Erythroblast (primary cell): ENCODE measurements around the gene IQGAP3.

Experiments
- GATA1 ChIP-seq: IDR thresholded peaks from 2 replicates; pipeline ENCODE4 v1.6.1; 2011; ENCODE audit warnings: low read depth, mild to moderate bottlenecking, control low read depth, low read length, moderate library complexity
- POLR2A ChIP-seq: IDR thresholded peaks from 2 replicates; pipeline ENCODE4 v1.6.1; 2011; ENCODE audit warnings: mild to moderate bottlenecking, low read length

DNA sequence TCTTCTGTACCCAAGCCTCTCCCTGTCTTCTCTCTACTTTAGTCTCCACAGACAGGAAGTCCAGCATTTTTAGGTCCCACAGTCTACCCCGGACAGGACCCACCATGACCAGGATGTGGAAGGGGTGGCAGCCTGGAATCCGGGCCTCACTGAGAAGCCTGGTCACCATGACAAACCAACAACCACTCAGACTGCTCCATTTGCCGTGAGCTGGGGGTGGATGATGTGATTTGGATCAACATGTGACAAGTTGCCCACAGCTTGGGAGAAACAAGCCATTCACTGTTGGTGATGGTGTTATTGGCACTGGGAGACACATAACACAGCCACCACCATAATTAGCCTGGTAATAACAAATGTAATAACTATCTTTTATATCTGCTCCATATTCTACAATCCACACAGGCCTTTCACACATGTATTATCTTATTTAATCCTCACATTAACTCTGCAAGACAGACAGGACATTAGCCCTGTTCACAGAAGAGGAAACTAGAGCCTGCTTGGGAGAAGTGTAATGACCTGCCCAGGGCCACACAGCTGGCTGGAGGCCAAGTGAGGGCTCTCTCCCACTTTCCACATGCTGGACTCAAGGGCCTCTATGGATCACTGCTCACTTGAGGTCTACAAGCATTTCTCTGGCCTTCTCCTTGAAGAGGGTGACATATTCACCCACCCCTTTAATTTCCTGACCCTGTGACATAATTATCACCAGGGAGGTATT lies 94.7 kb downstream of the IQGAP3 start:
- TF ChIP-seq POLR2A (no peak), GATA1 (no peak)
